ENCODE data around the gene FRS3.

Gene FRS3

GRCh38 chr6:41739041-41739440, 40.7 kb downstream of the FRS3 start:
- TF ChIP-seq FOXP2 (optimal IDR thresholded peaks at IDR 0.05; ENCODE audit: borderline replicate concordance, extremely low read depth, extremely low read length, insufficient read depth) (no peak), REST (IDR thresholded peaks at IDR 0.05; ENCODE audit: insufficient read depth in 1 of 2, low read depth in 2 of 2, low read length in 2 of 2) (no peak), POLR2AphosphoS5 (IDR thresholded peaks at IDR 0.05; ENCODE audit: low read depth, low read length) (no peak), TAF1 (IDR thresholded peaks at IDR 0.05; ENCODE audit: borderline replicate concordance, insufficient read depth, low read length) (no peak), SIN3A (IDR thresholded peaks at IDR 0.05; ENCODE audit: borderline replicate concordance, insufficient read depth, low read length) (no peak)

GRCh38 chr6:41737591-41738130, 42.0 kb downstream of the FRS3 start:
- TF ChIP-seq REST (IDR thresholded peaks at IDR 0.05; ENCODE audit: insufficient read depth in 1 of 2, low read depth in 2 of 2, low read length in 2 of 2): no peak
- TF ChIP-seq POLR2AphosphoS5 (IDR thresholded peaks at IDR 0.05; ENCODE audit: low read depth, low read length): no peak
- no peak for TF ChIP-seq FOXP2 (optimal IDR thresholded peaks at IDR 0.05; ENCODE audit: borderline replicate concordance, extremely low read depth, extremely low read length, insufficient read depth)
- TF ChIP-seq SIN3A (IDR thresholded peaks at IDR 0.05; ENCODE audit: borderline replicate concordance, insufficient read depth, low read length): no peak
- no peak for TF ChIP-seq TAF1 (IDR thresholded peaks at IDR 0.05; ENCODE audit: borderline replicate concordance, insufficient read depth, low read length)

- TF ChIP-seq TAF1 (IDR thresholded peaks at IDR 0.05; ENCODE audit: borderline replicate concordance, insufficient read depth, low read length) (no peak), POLR2AphosphoS5 (IDR thresholded peaks at IDR 0.05; ENCODE audit: low read depth, low read length) (no peak), SIN3A (IDR thresholded peaks at IDR 0.05; ENCODE audit: borderline replicate concordance, insufficient read depth, low read length) (no peak), FOXP2 (optimal IDR thresholded peaks at IDR 0.05; ENCODE audit: borderline replicate concordance, extremely low read depth, extremely low read length, insufficient read depth) (no peak), REST (IDR thresholded peaks at IDR 0.05; ENCODE audit: insufficient read depth in 1 of 2, low read depth in 2 of 2, low read length in 2 of 2) (no peak)
Observed at GRCh38 chr6:41736800-41737555, 42.7 kb downstream of the FRS3 start.

GRCh38 chr6:41736186-41736733, 43.4 kb downstream of the FRS3 start:
- no peak for TF ChIP-seq TAF1 (IDR thresholded peaks at IDR 0.05; ENCODE audit: borderline replicate concordance, insufficient read depth, low read length)
- no peak for TF ChIP-seq SIN3A (IDR thresholded peaks at IDR 0.05; ENCODE audit: borderline replicate concordance, insufficient read depth, low read length)
- no peak for TF ChIP-seq FOXP2 (optimal IDR thresholded peaks at IDR 0.05; ENCODE audit: borderline replicate concordance, extremely low read depth, extremely low read length, insufficient read depth)
- TF ChIP-seq POLR2AphosphoS5 (IDR thresholded peaks at IDR 0.05; ENCODE audit: low read depth, low read length): no peak
- no peak for TF ChIP-seq REST (IDR thresholded peaks at IDR 0.05; ENCODE audit: insufficient read depth in 1 of 2, low read depth in 2 of 2, low read length in 2 of 2)
